HL-60/S4 treated with retinoic acid at 250 ng/mL for 4 days and 3 days (cell line): Measurements from ENCODE around the gene FAM72B.
"Not testable (repeated sequence)": the region's sequence is repeated elsewhere in the genome, so short reads cannot be mapped to it uniquely, and the experiment has no call there.

ENCODE experiments used
- in situ Hi-C: fragments of 300-500 bp; cut with MboI; formaldehyde crosslinking; loops from 2 replicates; pipeline ENCODE4 v1.7.0; 2022; ENCODE audit warnings: low sequenced_read_pairs

The FAM72B gene

DNA sequence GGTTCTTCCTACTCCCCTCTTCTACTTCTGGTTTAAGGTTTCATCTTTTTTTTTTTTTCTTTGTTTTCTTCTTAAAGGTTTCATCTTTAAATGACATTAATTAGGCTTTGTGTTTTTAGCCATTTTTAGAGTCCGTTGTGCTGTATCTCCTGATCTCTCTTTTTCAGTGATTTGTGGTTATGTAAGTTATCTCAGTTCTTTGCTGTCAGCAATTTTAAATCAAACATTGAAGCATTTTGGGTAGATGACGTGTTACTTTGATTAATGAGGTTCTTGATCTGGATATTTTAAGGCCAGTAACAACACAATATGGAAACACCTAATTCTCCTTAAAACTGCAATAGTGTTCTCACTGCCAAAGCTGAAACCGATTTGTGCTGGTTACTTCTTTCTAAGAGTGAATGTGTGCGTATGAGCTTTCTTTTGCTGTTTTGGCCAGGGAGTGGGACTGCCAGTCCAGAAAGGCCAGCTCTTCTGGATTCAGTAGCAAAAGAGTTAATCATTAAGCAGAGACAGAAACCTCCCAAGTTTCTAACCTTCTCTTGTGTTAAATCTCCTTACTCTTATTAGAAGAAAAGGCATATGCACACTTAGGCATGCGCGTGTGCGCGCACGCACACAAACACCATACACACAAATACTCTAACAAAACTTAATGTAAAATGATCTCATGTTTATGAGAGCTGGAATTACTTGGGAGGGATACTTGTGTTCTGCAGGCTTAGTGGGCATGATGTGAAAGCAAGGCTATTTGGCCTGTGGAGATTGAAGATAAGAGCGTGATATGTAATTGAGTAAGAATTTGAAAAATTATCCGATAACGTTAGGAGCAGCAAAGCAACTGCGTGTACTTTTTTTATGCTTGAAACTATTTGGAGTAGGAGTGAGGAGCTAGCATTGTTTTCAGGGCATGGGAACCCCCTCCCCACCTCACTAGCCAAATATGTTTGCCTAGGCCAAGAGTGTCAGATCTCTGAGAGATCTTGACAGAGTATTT lies 17.1 kb upstream of the FAM72B start:
- in situ Hi-C loops, result not testable (repeated sequence)

DNA sequence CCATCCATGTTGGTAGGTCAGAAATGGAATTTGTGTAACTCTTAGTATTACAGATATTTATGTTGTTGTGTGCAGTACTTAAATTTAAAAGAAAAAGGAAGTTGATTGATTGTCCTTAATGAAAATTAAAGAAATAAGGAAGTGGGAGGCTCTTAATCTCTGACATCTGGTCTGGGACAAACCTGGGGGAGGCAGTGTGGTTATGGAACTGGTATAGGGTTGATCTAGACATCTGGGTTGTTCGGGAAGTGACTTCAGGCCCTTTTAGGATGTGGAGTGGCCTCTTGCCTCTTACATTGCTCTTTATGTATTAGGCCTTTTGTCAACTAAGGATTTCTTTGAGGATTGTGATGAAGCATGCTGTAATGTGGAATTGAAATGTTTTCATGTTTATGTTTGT lies 16.1 kb upstream of the FAM72B start:
- in situ Hi-C loops, result not testable (repeated sequence)

DNA sequence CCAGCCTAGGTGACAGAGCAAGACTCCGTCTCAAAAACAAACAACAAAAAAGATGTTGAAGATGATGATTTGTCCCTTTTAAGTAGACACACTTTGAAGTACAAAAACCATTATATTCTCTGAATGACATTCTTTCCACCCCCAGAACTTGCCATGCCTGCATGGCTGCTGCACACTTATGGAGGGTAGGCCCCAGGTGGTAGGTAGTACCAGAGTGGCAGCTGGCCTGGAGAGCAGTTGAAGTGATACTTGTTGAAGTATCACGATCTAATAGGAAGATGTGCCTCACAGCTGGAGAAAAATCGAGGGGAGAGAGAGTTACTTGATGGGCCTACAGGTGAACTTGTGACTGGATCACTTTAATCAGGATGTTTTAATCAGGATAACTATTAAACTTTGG lies 15.6 kb upstream of the FAM72B start:
- in situ Hi-C loops, result not testable (repeated sequence)

DNA sequence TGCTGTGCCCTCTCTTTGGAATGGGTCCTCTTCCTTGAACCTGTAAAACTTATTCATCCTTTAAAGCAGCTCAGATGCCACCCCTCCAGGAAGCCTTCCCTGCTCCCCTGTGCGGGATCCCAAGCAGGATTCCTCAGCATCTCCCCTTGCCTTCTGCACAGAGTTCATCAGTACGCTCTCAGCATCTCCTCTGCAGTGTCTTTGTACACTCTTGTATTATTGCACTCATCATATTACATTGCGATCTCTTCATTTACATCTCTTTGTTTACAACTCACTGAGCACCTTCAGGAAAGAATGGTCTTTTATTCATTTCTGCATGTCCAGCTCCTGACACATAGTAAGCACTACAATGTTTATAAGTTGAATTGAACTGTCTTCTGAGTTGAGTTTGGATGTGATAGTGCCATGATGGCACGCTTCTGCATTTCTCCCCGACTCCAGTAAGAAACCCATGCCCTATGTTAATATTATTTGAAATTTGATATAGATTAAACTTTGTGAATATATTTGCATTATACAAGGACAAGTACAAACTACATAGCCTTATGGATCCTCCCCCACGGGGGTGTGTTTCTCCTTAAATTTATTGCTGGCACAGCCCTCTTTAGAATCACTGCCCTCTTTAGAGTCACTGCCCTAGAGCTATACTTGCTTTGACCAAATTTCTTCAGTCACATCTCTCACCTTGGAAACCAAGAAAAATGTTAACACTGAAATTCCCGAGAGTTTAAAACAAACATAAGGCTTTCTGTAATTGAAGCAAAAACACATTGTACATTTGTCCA lies 13.1 kb upstream of the FAM72B start:
- in situ Hi-C loops, result not testable (repeated sequence)

DNA sequence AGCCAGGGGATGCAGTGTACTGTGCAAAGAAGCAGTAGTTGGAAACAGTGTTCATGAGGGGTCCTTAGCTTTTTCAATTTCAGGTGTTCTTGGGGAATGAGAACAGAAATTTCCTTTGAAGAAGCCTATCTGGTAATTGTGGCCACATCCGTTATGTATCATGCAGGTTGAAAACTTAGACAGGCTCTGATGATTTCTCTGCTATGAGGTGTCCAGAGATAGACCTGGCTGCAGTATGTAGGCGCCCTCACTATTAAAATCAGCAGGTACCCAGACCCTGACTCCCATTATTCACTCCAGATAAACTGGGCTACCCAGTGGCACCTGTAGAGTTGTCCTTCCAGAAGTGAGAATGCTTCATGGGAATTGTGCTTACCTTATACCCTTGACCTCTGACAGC lies 8.4 kb upstream of the FAM72B start:
- in situ Hi-C loops, result not testable (repeated sequence)

DNA sequence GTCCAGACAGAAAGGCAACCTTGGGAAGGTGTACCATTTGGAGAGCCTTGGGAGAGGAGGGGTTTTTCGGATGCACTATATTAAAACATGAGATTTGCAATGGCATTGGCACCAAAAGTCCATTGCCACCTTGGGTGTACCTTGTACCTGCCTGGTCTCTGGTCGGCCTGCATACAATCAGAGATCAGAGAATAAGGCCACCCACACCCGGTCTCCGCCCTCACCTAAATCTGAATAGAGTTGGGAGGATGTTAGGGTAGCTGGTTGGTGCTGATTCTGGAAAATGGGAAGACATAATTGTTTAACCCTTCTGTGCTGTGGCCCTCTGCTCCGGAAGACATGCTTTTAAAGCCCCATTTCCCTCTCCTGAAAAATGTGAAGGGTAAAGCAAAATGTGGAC lies 3.8 kb upstream of the FAM72B start:
- in situ Hi-C loops, result not testable (repeated sequence)

DNA sequence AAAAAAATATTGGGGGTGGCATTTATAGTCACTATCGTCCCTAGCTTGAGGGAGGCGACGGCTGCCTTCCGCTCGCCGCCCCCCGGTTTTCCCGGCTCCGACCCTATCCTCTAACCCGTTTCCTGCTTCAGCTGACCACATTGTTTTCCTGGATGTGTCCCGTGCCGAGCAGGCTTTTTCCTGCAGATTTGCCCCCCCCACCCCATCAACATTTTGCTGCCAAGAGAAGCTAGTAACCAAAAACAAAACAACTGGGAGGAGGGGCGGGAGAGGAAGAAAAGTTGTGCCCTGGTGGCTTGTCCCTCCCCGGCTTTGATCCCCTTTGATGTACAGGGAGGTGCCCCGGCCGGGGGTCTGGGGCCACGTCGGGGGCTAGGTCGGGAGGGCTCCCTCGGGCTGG lies 2.1 kb upstream of the FAM72B start:
- in situ Hi-C loops, result not testable (repeated sequence)

GRCh38 chr1:121185140-121185708 lies 1.1 kb upstream of the FAM72B start:
- in situ Hi-C loops, result not testable (repeated sequence)

DNA sequence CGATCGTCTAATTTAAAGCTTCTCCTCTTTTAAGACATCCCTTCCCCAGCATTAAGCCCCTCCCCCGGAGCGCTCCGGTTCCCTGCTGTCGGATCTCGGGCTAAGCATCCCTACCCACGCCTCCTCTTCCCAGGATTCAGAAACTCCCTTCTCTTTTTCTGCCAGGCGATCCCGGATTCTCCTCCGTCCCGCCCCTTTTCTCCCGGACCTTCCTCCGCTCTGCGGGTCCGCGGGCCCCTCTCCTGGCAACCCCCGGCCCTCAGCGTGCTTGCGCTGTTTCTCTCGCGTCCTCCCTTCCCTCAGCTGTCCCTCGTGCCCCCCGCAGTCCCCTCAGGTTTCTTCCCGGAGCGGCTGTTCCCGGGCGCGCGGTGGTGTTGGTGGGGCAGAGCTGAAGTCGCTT lies 273 bp downstream of the FAM72B start:
- in situ Hi-C loops, result not testable (repeated sequence)

GRCh38 chr1:121178197-121178596 lies 5.9 kb downstream of the FAM72B start:
- in situ Hi-C loops, result not testable (repeated sequence)

GRCh38 chr1:121176649-121177048 lies 7.5 kb downstream of the FAM72B start:
- in situ Hi-C loops, result not testable (repeated sequence)

DNA sequence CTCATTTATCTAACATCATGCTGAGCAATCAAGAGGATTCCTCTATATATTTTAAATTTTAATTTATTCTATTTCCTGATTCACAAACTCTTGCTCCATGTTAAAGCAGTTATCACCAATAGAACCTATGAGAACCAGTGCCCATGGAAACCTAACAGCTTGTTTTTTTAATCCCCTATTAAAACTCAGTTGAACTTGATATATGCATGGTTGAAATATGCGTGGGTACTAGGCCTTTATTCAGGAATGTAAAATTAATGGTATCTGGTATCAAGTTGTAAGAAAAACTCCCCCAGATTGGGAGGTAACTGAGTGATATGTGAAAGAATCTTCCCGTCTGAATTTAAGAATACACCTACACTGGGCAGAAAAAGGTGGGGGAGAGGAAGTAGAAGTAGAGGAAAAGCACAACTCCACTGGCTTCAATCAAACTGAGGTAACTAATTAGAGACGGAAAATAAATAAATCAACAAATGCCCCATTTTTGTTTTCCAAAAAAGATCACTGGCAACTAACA lies 15.9 kb downstream of the FAM72B start:
- in situ Hi-C loops, result not testable (repeated sequence)

- in situ Hi-C loops, result not testable (repeated sequence)
These were observed 16.9 kb downstream of the FAM72B start for GRCh38 chr1:121167225-121167738.

DNA sequence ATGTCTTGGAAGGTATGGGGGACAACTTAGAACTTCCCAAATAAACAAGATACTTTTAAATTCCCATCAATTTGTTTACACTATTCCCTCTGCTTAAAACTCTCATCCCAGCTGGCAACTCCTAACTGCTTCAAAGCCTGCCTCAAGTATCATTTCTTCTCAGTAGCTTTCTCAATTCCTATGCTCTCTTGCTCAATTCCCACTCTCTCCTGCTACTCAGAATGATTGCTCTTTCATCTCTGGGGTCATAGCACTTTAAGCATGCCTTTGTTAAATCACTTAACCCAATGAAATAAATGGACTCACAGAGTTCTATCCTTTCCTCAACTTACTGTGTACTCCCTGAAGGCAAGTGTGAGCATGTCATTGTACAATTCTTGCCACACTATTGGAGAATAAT lies 18.8 kb downstream of the FAM72B start:
- in situ Hi-C loops, result not testable (repeated sequence)

DNA sequence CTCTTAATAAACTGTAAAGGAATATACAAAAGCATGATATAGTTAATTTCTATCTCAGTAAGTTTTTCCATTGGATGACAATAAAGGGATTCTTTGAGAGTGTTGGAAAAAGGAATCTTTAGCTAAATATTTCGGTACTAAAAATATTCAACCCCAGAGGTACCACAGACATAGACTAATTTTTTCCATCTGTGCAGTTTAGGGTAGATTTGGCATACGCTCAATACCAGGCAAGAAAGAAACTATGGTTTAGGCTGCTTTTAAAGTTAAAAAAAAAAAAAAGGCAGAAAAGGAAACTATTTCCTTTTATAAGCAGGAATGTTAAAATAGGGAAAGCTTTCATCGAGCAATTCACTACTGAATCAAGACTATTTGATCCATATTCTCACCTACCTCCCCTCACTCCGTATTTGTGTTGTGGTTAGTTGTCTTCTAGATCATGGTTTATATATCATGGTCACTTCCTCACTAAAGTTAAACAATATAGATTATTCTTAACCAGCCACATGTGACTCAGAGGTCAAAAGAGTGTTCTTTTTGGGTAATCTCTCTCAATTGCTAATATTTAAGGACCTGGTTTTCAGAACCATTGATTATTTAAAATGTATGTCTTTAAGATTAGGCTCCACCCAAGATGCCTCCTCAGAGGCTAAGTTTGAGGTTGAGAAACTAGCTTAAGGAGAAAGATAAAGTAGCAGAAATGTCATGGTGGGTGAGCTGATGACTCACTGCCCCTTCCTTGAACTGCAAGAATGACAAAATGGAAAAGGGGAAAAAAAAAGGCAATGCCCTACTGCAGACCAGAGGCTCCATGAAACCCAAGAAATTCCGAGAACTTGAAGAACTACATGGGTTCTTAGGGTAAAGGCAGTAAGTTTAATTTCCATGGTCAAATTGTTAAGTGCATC lies 20.0 kb downstream of the FAM72B start:
- in situ Hi-C loops, result not testable (repeated sequence)

GRCh38 chr1:121161199-121161901 lies 22.8 kb downstream of the FAM72B start:
- in situ Hi-C loops, result not testable (repeated sequence)

GRCh38 chr1:121160118-121160517 lies 24.0 kb downstream of the FAM72B start:
- in situ Hi-C loops, result not testable (repeated sequence)

- in situ Hi-C loops, result not testable (repeated sequence)
These were observed 26.5 kb downstream of the FAM72B start for GRCh38 chr1:121157609-121158008.

DNA sequence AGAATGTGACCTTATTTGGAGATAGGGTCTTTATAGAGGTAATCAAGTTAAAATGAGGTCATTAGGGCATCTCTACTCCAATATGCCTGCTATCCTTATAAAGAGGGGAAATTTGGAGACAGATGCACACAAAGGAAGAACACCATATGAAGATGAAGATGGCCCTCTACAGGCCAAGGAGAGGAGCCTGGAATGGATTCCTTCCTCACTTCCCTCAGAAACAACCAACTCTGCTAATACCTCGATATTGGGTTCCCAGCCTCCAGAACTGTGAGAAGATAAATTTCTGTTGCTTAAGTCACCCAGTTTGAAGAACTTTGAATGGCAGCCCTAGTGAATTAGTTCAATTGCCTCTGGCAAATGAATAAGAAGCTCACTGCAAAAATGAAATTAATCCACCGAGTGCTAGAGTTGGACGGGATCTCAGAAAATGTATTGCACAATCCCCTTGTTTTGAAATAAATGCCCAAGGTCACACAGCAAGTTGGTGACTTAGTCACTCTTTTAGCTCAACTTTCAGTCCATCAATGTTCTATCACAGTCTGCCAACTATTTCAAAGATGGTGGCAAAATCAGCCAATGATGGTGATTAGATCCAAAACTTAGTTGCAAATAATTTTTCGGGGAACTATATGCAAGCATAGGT lies 27.1 kb downstream of the FAM72B start:
- in situ Hi-C loops, result not testable (repeated sequence)
